Endothelial cell of umbilical vein (primary cell): Measurements from ENCODE around the gene ANKRD31. TPM values are rescaled to one million over a fixed set of nuclear protein-coding genes. Genes with fewer than 3 reads are reported as not detected.

Experiments
- BruUV-seq: library from RNA; stranded (reverse); fragments of 400-500 nt; replicated peaks from 2 replicates; lab custom pipeline; 2021; lab: Mats Ljungman, UMichigan
- CTCF ChIA-PET: fragments of 300-600, 350-600 bp; sonication (Branson Sonifier 250); formaldehyde crosslinking; loops from one replicate; lab custom pipeline; 2021; ENCODE audit warnings: antibody characterized with exemption, inconsistent platforms; lab: Charles Lee
- POLR2A ChIA-PET: fragments of 300-600, 350-600 bp; sonication (Branson Sonifier 250); formaldehyde crosslinking; loops from one replicate; lab custom pipeline; 2021; ENCODE audit warnings: antibody characterized with exemption, inconsistent platforms; lab: Charles Lee
- DNase-seq: peaks from one replicate; pipeline ENCODE4 v3.0.0-alpha.2; 2011; ENCODE audit warnings: low read depth, low spot score
- FAIRE-seq: peaks from 2 replicates; lab custom pipeline; 2011; peaks lifted over from hg19 to GRCh38; lab: Jason Lieb, UNC
- H2AFZ ChIP-seq: 2 replicates; pipeline ENCODE4 v1.6.0; 2012; ENCODE audit warnings: low read depth, low read length, control low read depth, inconsistent platforms
- H3K27ac ChIP-seq: 2 replicates; pipeline ENCODE4 v1.5.1; 2011; ENCODE audit warnings: low read depth, mild to moderate bottlenecking, control low read depth, low read length, moderate library complexity; ENCODE audit not compliant: insufficient read depth
- H3K27me3 ChIP-seq, 2 experiments: 2 replicates each; pipeline versions ENCODE4 v1.6.0 to v1.6.1; 2011; ENCODE audit warnings: low read length in 2 of 2, mixed read lengths in 1 of 2; ENCODE audit not compliant: control insufficient read depth in 2 of 2, insufficient read depth in 2 of 2
- H3K36me3 ChIP-seq, 2 experiments: 2 replicates in 1 of 2; 3 replicates in 1 of 2; pipeline ENCODE4 v1.5.1; 2011; ENCODE audit warnings: low read length in 2 of 2, mild to moderate bottlenecking in 1 of 2, moderate library complexity in 1 of 2; ENCODE audit not compliant: control insufficient read depth in 2 of 2, insufficient read depth in 2 of 2; ENCODE audit errors: extremely low read depth in 1 of 2
- H3K4me1 ChIP-seq: 3 replicates; pipeline ENCODE4 v1.5.1; 2011; ENCODE audit warnings: mild to moderate bottlenecking, low read length; ENCODE audit not compliant: control insufficient read depth, insufficient read depth; ENCODE audit errors: extremely low read depth
- H3K4me2 ChIP-seq: 2 replicates; pipeline ENCODE4 v1.6.1; 2011; ENCODE audit warnings: low read length, control low read depth, mixed read lengths; ENCODE audit not compliant: insufficient read depth
- H3K4me3 ChIP-seq, 3 experiments: fragments of 200-600 bp in 1 of 3; sonication (generic), shearing (Covaris generic) in 1 of 3; replicated peaks in 1 of 3; 2 replicates each; pipeline ENCODE4 v1.5.1; 2011 to 2016; ENCODE audit warnings: control low read depth in 3 of 3, low read length in 3 of 3, mild to moderate bottlenecking in 2 of 3, inconsistent platforms in 1 of 3, low read depth in 1 of 3, moderate library complexity in 1 of 3; ENCODE audit not compliant: insufficient read depth in 1 of 3
- H3K79me2 ChIP-seq: 2 replicates; pipeline ENCODE4 v1.6.0; 2012; ENCODE audit warnings: low read length, inconsistent platforms; ENCODE audit not compliant: control insufficient read depth, insufficient read depth
- H3K9ac ChIP-seq: replicated peaks from 2 replicates; pipeline ENCODE3; 2011; ENCODE audit warnings: low read length, control low read depth; ENCODE audit not compliant: insufficient read depth; ENCODE audit errors: extremely low read depth
- H3K9me1 ChIP-seq: replicated peaks from 3 replicates; pipeline ENCODE4 v1.6.0; 2011; ENCODE audit warnings: mild to moderate bottlenecking, low read length; ENCODE audit not compliant: control insufficient read depth, insufficient read depth; ENCODE audit errors: extremely low read depth
- H3K9me3 ChIP-seq: replicated peaks from 2 replicates; pipeline ENCODE4 v1.5.1; 2012; ENCODE audit warnings: low read length, inconsistent platforms; ENCODE audit not compliant: control insufficient read depth, insufficient read depth
- H4K20me1 ChIP-seq: replicated peaks from 2 replicates; pipeline ENCODE3; 2011; ENCODE audit warnings: mild to moderate bottlenecking, low read length; ENCODE audit not compliant: control insufficient read depth, insufficient read depth; ENCODE audit errors: extremely low read depth
- CTCF ChIP-seq, 2 donors: IDR thresholded peaks; 1 replicate in 1 of 2; 2 replicates in 1 of 2; pipeline ENCODE4 v1.5.1; 2011; ENCODE audit warnings: low read length in 2 of 2, mild to moderate bottlenecking in 2 of 2, moderate library complexity in 2 of 2, control low read depth in 1 of 2, inconsistent platforms in 1 of 2, low read depth in 1 of 2; ENCODE audit not compliant: insufficient read depth in 1 of 2; ENCODE audit errors: extremely low read depth in 1 of 2
- EZH2 ChIP-seq: IDR thresholded peaks from 2 replicates; pipeline ENCODE4 v1.6.1; 2012; ENCODE audit warnings: borderline replicate concordance, low read depth, mild to moderate bottlenecking, moderate library complexity, low read length, inconsistent platforms; ENCODE audit not compliant: severe bottlenecking
- FOS ChIP-seq: IDR thresholded peaks from 2 replicates; pipeline ENCODE4 v1.6.1; 2011; ENCODE audit warnings: mild to moderate bottlenecking, low read length, moderate library complexity, borderline replicate concordance; ENCODE audit not compliant: insufficient read depth
- GATA2 ChIP-seq: IDR thresholded peaks from 2 replicates; pipeline ENCODE4 v1.7.0; 2011; ENCODE audit warnings: low read depth, mild to moderate bottlenecking, moderate library complexity, mixed read lengths, low read length; ENCODE audit not compliant: insufficient read length, insufficient read depth
- JUN ChIP-seq: IDR thresholded peaks from 2 replicates; pipeline ENCODE4 v1.6.1; 2011; ENCODE audit warnings: borderline replicate concordance, low read depth; ENCODE audit not compliant: insufficient read length, insufficient read depth
- MAX ChIP-seq: IDR thresholded peaks from 2 replicates; pipeline ENCODE4 v1.6.1; 2011; ENCODE audit not compliant: insufficient read depth, insufficient read length
- MYC ChIP-seq: IDR thresholded peaks from one replicate; pipeline ENCODE4 v1.6.1; 2011; ENCODE audit warnings: mild to moderate bottlenecking, low read depth, low read length
- POLR2A ChIP-seq: IDR thresholded peaks from 2 replicates; pipeline ENCODE4 v1.6.1; 2012; ENCODE audit warnings: low read depth, mild to moderate bottlenecking, control low read depth, low read length
- POLR2AphosphoS5 ChIP-seq: IDR thresholded peaks from 2 replicates; pipeline ENCODE4 v1.6.1; 2012; ENCODE audit warnings: low read depth, mild to moderate bottlenecking, control low read depth, low read length, moderate library complexity; ENCODE audit not compliant: insufficient read depth
- dilution Hi-C: fragments of 300-500 bp; cut with MboI; formaldehyde crosslinking; loops from one replicate; pipeline ENCODE4 v1.15.0; 2019; ENCODE audit warnings: low sequenced_read_pairs; ENCODE audit not compliant: extremely low pct_ligation_motif_present
- intact Hi-C: fragments of 100-400 bp; cut with micrococcal nuclease; formaldehyde crosslinking; loops from one replicate; pipeline ENCODE4 v1.10.0; 2022
- polyA plus RNA-seq, 4 experiments: library from polyadenylated mRNA; depleted of rRNA in 3 of 4; stranded (reverse) in 3 of 4; unstranded in 1 of 4; fragments of >200 nt; gene quantifications; 2 replicates each; pipeline versions ENCODE4 v1.2.1 to v1.2.3, GENCODE V29; 2011 to 2012; ENCODE audit warnings: missing spikeins in 1 of 4
- total RNA-seq: library from RNA; stranded (reverse); gene quantifications from 2 replicates; pipeline ENCODE4 v1.2.3, GENCODE V29; 2021

Gene ANKRD31
- total and polyA plus RNA-seq, 2 donors (not counting 3 experiments of a cell fraction or from before 2014, with no cell fraction given) = not detected

GRCh38 chr5:75214409-75214808, 22.3 kb downstream of the ANKRD31 start:
- FAIRE-seq = no peak
- POLR2A ChIA-PET = no interaction called here
- Histone ChIP-seq H3K4me2 (no peak overlapping the region), H2AFZ (no peak overlapping the region), H3K79me2 (no peaks in the 10 kb centered on the region), H3K9me3 (no peaks in the 10 kb centered on the region), H3K9ac (no peak overlapping the region), H4K20me1 (no peaks in the 10 kb centered on the region), H3K9me1 (no peaks in the 10 kb centered on the region), H3K27me3 (peaks cover 3 to 17% of the 10 kb centered on the region in 2 experiments), H3K36me3 (no peaks in the 10 kb centered on the region), H3K4me1 (no peaks in the 10 kb centered on the region), H3K27ac (no peak overlapping the region), H3K4me3 (no peak overlapping the region)
- no peak for TF ChIP-seq EZH2
- no peak for TF ChIP-seq JUN
- no peak for TF ChIP-seq POLR2A
- TF ChIP-seq POLR2AphosphoS5 = no peak
- intact Hi-C loops = no loop called here
- DNase-seq = no peak
- no TSS peak for BruUV-seq
- dilution Hi-C loops = no loop called here
- CTCF ChIA-PET = interaction anchor here (1.6 kb wide), 1 partner anchor 961 kb away, joined by 4 read pairs; no protein-coding TSS in a partner anchor

GRCh38 chr5:75203604-75204003, 33.1 kb downstream of the ANKRD31 start:
- no peaks in the 10 kb centered on the region for H3K9me3 ChIP-seq
- BruUV-seq = no TSS peak
- no peaks in the 10 kb centered on the region for H3K79me2 ChIP-seq
- no peaks in the 10 kb centered on the region for H3K9me1 ChIP-seq
- dilution Hi-C loops = no loop called here
- no peak overlapping the region for H3K27ac ChIP-seq
- H3K36me3 ChIP-seq = no peaks in the 10 kb centered on the region
- POLR2A ChIA-PET = no interaction called here
- peaks cover 0 to 2% of the 10 kb centered on the region in 2 experiments for H3K27me3 ChIP-seq
- no peak for TF ChIP-seq EZH2
- no peak for TF ChIP-seq MAX
- no peak for TF ChIP-seq POLR2A
- no peak for TF ChIP-seq MYC
- TF ChIP-seq POLR2AphosphoS5 = no peak
- TF ChIP-seq GATA2 = no peak
- no peak for TF ChIP-seq FOS
- no peak for TF ChIP-seq JUN
- TF ChIP-seq CTCF (IDR thresholded peaks at IDR 0.05; ENCODE audit: extremely low read depth in 1 of 2, insufficient read depth in 1 of 2, low read depth in 1 of 2, low read length in 2 of 2) = no peak
- H4K20me1 ChIP-seq = no peaks in the 10 kb centered on the region
- H3K4me1 ChIP-seq = no peaks in the 10 kb centered on the region
- H3K4me3 ChIP-seq = no peak overlapping the region
- no peak overlapping the region for H2AFZ ChIP-seq
- no peak for DNase-seq
- H3K9ac ChIP-seq = no peak overlapping the region
- CTCF ChIA-PET = no interaction called here
- no peak overlapping the region for H3K4me2 ChIP-seq
- no peak for FAIRE-seq
- intact Hi-C loops = no loop called here
